Fibroblast of lung (primary cell): ENCODE data around the gene PRDM16. TPM values are rescaled to one million over a fixed set of nuclear protein-coding genes. Genes with fewer than 3 reads are reported as not detected.
A peak's percentile ranks its signal among the peaks of the same experiment; 100 is the strongest.

Source experiments
- DNase-seq, 2 donors: peaks; one replicate each; pipeline versions ENCODE4 v3.0.0 to v3.0.0-alpha.2; 2010; ENCODE audit warnings: low read depth in 2 of 2
- H2AFZ ChIP-seq: 2 replicates; pipeline ENCODE4 v1.5.1; 2012; ENCODE audit warnings: low read length, control low read depth, inconsistent platforms
- H3K27ac ChIP-seq: 2 replicates; pipeline ENCODE4 v1.5.1; 2011; ENCODE audit warnings: low read length, control low read depth; ENCODE audit not compliant: insufficient read depth
- H3K27me3 ChIP-seq: 2 replicates; pipeline ENCODE4 v1.5.1; 2011; ENCODE audit warnings: mild to moderate bottlenecking, low read length; ENCODE audit not compliant: control insufficient read depth, insufficient read depth
- H3K36me3 ChIP-seq: 2 replicates; pipeline ENCODE4 v1.5.1; 2011; ENCODE audit warnings: low read length; ENCODE audit not compliant: control insufficient read depth, insufficient read depth
- H3K4me1 ChIP-seq: 2 replicates; pipeline ENCODE4 v1.5.1; 2011; ENCODE audit warnings: low read length; ENCODE audit not compliant: control insufficient read depth, insufficient read depth; ENCODE audit errors: extremely low read depth
- H3K4me2 ChIP-seq: 2 replicates; pipeline ENCODE4 v1.5.1; 2011; ENCODE audit warnings: low read length, control low read depth; ENCODE audit not compliant: insufficient read depth; ENCODE audit errors: extremely low read depth
- H3K4me3 ChIP-seq, 4 experiments: fragments of 200-600 bp in 1 of 4; sonication (generic) in 1 of 4; replicated peaks in 1 of 4; 2 replicates each; pipeline ENCODE4 v1.5.1; 2011 to 2016; ENCODE audit warnings: low read length in 4 of 4, low read depth in 3 of 4, mild to moderate bottlenecking in 3 of 4, control low read depth in 2 of 4, inconsistent platforms in 1 of 4, mixed read lengths in 1 of 4; ENCODE audit not compliant: insufficient read depth in 1 of 4; ENCODE audit errors: control extremely low read depth in 1 of 4
- H3K79me2 ChIP-seq: 2 replicates; pipeline ENCODE4 v1.5.1; 2012; ENCODE audit warnings: mild to moderate bottlenecking, low read length, inconsistent platforms; ENCODE audit not compliant: control insufficient read depth, insufficient read depth
- H3K9ac ChIP-seq: 2 replicates; pipeline ENCODE4 v1.5.1; 2011; ENCODE audit warnings: mild to moderate bottlenecking, low read length, control low read depth; ENCODE audit not compliant: insufficient read depth
- H3K9me3 ChIP-seq: 2 replicates; pipeline ENCODE4 v1.5.1; 2012; ENCODE audit warnings: low read depth, low read length; ENCODE audit not compliant: control insufficient read depth, insufficient read depth
- H4K20me1 ChIP-seq: 2 replicates; pipeline ENCODE4 v1.5.1; 2011; ENCODE audit warnings: low read length; ENCODE audit not compliant: control insufficient read depth, insufficient read depth; ENCODE audit errors: extremely low read depth
- CTCF ChIP-seq, 2 donors: IDR thresholded peaks in 1 of 2; conservative IDR thresholded peaks in 1 of 2; 1 replicate in 1 of 2; 2 replicates in 1 of 2; pipeline ENCODE4 v1.5.1; 2011 to 2012; ENCODE audit warnings: low read length in 2 of 2, control low read depth in 1 of 2, inconsistent platforms in 1 of 2, low read depth in 1 of 2, mild to moderate bottlenecking in 1 of 2
- EZH2 ChIP-seq: IDR thresholded peaks from 2 replicates; pipeline ENCODE4 v1.5.1; 2012; ENCODE audit warnings: low read length, control low read depth, mild to moderate bottlenecking; ENCODE audit errors: missing control alignments
- polyA plus RNA-seq, 2 donors: library from polyadenylated mRNA; depleted of rRNA in 1 of 2; stranded (reverse) in 1 of 2; unstranded in 1 of 2; fragments of >200 nt; gene quantifications; 2 replicates each; pipeline ENCODE4 v1.2.1, GENCODE V29; 2011 to 2012; ENCODE audit warnings: missing spikeins in 1 of 2
- total RNA-seq: library from RNA; depleted of rRNA; stranded (reverse); fragments of >200 nt; gene quantifications from 2 replicates; pipeline ENCODE4 v1.2.1, GENCODE V29; 2014

The PRDM16 gene
- total and polyA plus RNA-seq, 2 donors (not counting 1 experiment from before 2014, with no cell fraction given): 0.30 to 1.8 TPM

- Histone ChIP-seq H4K20me1 (no peaks in the 10 kb centered on the region), H3K4me2 (no peak overlapping the region), H3K79me2 (no peaks in the 10 kb centered on the region), H3K4me3 (no peak overlapping the region), H2AFZ (no peak overlapping the region), H3K27me3 (no peaks in the 10 kb centered on the region), H3K9me3 (no peaks in the 10 kb centered on the region), H3K27ac (no peak overlapping the region), H3K9ac (no peak overlapping the region), H3K4me1 (no peaks in the 10 kb centered on the region), H3K36me3 (no peaks in the 10 kb centered on the region)
- TF ChIP-seq CTCF (conservative IDR thresholded peaks at IDR 0.05 in 1 of 2, IDR thresholded peaks at IDR 0.05 in 1 of 2; ENCODE audit: low read depth in 1 of 2, low read length in 2 of 2) (no peak), EZH2 (no peak)
- no peak for DNase-seq
Observed at GRCh38 chr1:3368059-3368458, 299.1 kb downstream of the PRDM16 start.

GRCh38 chr1:3368711-3369445, 299.9 kb downstream of the PRDM16 start:
- H4K20me1 ChIP-seq: no peaks in the 10 kb centered on the region
- no peaks in the 10 kb centered on the region for H3K27me3 ChIP-seq
- H3K4me2 ChIP-seq: no peak overlapping the region
- no peak overlapping the region for H3K4me3 ChIP-seq
- no peaks in the 10 kb centered on the region for H3K79me2 ChIP-seq
- H3K9ac ChIP-seq: no peak overlapping the region
- no peaks in the 10 kb centered on the region for H3K9me3 ChIP-seq
- peak in 1 of 2 donors; percentile 62 for DNase-seq
- H3K4me1 ChIP-seq: no peaks in the 10 kb centered on the region
- no peak overlapping the region for H2AFZ ChIP-seq
- no peak overlapping the region for H3K27ac ChIP-seq
- H3K36me3 ChIP-seq: no peaks in the 10 kb centered on the region
- TF ChIP-seq EZH2: no peak
- TF ChIP-seq CTCF (conservative IDR thresholded peaks at IDR 0.05 in 1 of 2, IDR thresholded peaks at IDR 0.05 in 1 of 2; ENCODE audit: low read depth in 1 of 2, low read length in 2 of 2): no peak

GRCh38 chr1:3369446-3370076, 300.6 kb downstream of the PRDM16 start:
- no peaks in the 10 kb centered on the region for H3K4me1 ChIP-seq
- H3K4me2 ChIP-seq: no peak overlapping the region
- no peak overlapping the region for H2AFZ ChIP-seq
- H3K27ac ChIP-seq: no peak overlapping the region
- H3K27me3 ChIP-seq: no peaks in the 10 kb centered on the region
- H3K36me3 ChIP-seq: no peaks in the 10 kb centered on the region
- DNase-seq: peak; percentile 49 to 98
- H3K9ac ChIP-seq: no peak overlapping the region
- H4K20me1 ChIP-seq: no peaks in the 10 kb centered on the region
- no peak overlapping the region for H3K4me3 ChIP-seq
- H3K9me3 ChIP-seq: no peaks in the 10 kb centered on the region
- TF ChIP-seq CTCF (conservative IDR thresholded peaks at IDR 0.05 in 1 of 2, IDR thresholded peaks at IDR 0.05 in 1 of 2; ENCODE audit: low read depth in 1 of 2, low read length in 2 of 2): no peak
- no peak for TF ChIP-seq EZH2
- H3K79me2 ChIP-seq: no peaks in the 10 kb centered on the region
